Common myeloid progenitor, CD34-positive (primary cell): Measurements from ENCODE around the gene OXTR.

ENCODE experiments used
- CTCF ChIA-PET: fragments of 350-600 bp; sonication (Branson Sonifier 250); formaldehyde crosslinking; loops from one replicate; lab custom pipeline; 2021; ENCODE audit warnings: antibody characterized with exemption; lab: Charles Lee
- POLR2A ChIA-PET: fragments of 350-600 bp; sonication (Branson Sonifier 250); formaldehyde crosslinking; loops from one replicate; lab custom pipeline; 2021; ENCODE audit warnings: antibody characterized with exemption; lab: Charles Lee
- DNase-seq, 3 donors: peaks; one replicate each; pipeline versions ENCODE4 v3.0.0 to v3.0.0-alpha.2; 2013
- H3K27ac ChIP-seq, 2 experiments: 1 replicate in 1 of 2; 2 replicates in 1 of 2; pipeline ENCODE4 v1.7.0; 2013; ENCODE audit warnings: inconsistent platforms in 2 of 2, low read length in 2 of 2, mild to moderate bottlenecking in 2 of 2, low read depth in 1 of 2, moderate library complexity in 1 of 2; ENCODE audit not compliant: severe bottlenecking in 2 of 2, insufficient read depth in 1 of 2, poor library complexity in 1 of 2
- H3K27me3 ChIP-seq, 5 experiments: replicated peaks in 2 of 5; 1 replicate in 3 of 5; 2 replicates in 2 of 5; pipeline versions ENCODE4 v1.6.1 to v1.7.0; 2013; ENCODE audit warnings: low read length in 4 of 5, mild to moderate bottlenecking in 2 of 5, moderate library complexity in 2 of 5, inconsistent platforms in 1 of 5; ENCODE audit not compliant: insufficient read depth in 5 of 5, control insufficient read depth in 4 of 5
- H3K36me3 ChIP-seq, 4 experiments: 1 replicate in 2 of 4; 2 replicates in 2 of 4; pipeline versions ENCODE4 v1.6.1 to v1.7.0; 2013; ENCODE audit warnings: low read length in 3 of 4, control low read depth in 1 of 4, mild to moderate bottlenecking in 1 of 4; ENCODE audit not compliant: control insufficient read depth in 4 of 4, insufficient read depth in 4 of 4
- H3K4me1 ChIP-seq, 4 experiments: 1 replicate in 3 of 4; 2 replicates in 1 of 4; pipeline versions ENCODE4 v1.6.1 to v1.7.1; 2013; ENCODE audit warnings: low read length in 3 of 4, mild to moderate bottlenecking in 3 of 4, control low read depth in 1 of 4, inconsistent platforms in 1 of 4, moderate library complexity in 1 of 4; ENCODE audit not compliant: control insufficient read depth in 4 of 4, insufficient read depth in 4 of 4; ENCODE audit errors: control extremely low read depth in 1 of 4
- H3K4me3 ChIP-seq, 7 experiments: 1 replicate in 4 of 7; 2 replicates in 3 of 7; pipeline versions ENCODE4 v1.5.1 to v1.7.0; 2013; ENCODE audit warnings: mild to moderate bottlenecking in 7 of 7, low read length in 6 of 7, moderate library complexity in 6 of 7, inconsistent platforms in 2 of 7, low read depth in 2 of 7, control low read depth in 1 of 7; ENCODE audit not compliant: insufficient read depth in 4 of 7, control insufficient read depth in 1 of 7; ENCODE audit errors: extremely low read depth in 1 of 7
- H3K9me3 ChIP-seq, 5 experiments: 1 replicate in 4 of 5; 2 replicates in 1 of 5; pipeline versions ENCODE4 v1.6.1 to v1.7.1; 2013; ENCODE audit warnings: low read length in 4 of 5, mild to moderate bottlenecking in 2 of 5, inconsistent platforms in 1 of 5, low read depth in 1 of 5, moderate library complexity in 1 of 5; ENCODE audit not compliant: control insufficient read depth in 4 of 5, insufficient read depth in 2 of 5; ENCODE audit errors: control extremely low read depth in 1 of 5
- WGBS: methylation state at CpG from one replicate; pipeline ENCODE4 v1.1.5; 2013; ENCODE audit not compliant: insufficient coverage; 5-methylcytosine and 5-hydroxymethylcytosine counted together

The OXTR gene

DNA sequence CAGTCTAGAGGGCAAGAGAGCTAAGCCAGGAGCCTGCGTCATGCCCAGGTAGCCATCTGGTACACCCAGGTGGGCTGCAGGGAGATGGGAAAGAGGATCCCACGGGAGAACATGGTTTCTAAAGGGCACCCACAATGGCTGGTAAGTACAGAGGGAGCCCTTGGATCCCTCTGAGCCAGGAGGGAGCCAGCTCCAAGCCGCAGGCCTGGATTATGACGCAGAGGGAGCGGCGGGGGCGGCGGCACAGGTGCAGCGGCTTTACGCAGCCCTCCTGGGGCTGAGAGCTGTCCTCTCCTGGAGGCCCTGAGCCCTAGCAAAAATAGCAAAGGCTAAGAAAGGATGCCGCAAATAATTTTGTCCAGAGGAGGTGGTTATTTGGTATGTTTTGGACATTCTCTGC, 33.0 kb downstream of the OXTR start:
- DNase-seq, result no peak
- ChIA-PET POLR2A (no interaction called here), CTCF (no interaction called here)
- Histone ChIP-seq H3K9me3 (no peaks in the 10 kb centered on the region), H3K27me3 (peaks cover 0 to 13% (median 6%) of the 10 kb centered on the region in 5 experiments), H3K36me3 (no peaks in the 10 kb centered on the region), H3K27ac (no peak overlapping the region), H3K4me1 (no peaks in the 10 kb centered on the region), H3K4me3 (no peak overlapping the region)
- WGBS, result 98% methylated on average over 6 of the region's 11 CpGs

DNA sequence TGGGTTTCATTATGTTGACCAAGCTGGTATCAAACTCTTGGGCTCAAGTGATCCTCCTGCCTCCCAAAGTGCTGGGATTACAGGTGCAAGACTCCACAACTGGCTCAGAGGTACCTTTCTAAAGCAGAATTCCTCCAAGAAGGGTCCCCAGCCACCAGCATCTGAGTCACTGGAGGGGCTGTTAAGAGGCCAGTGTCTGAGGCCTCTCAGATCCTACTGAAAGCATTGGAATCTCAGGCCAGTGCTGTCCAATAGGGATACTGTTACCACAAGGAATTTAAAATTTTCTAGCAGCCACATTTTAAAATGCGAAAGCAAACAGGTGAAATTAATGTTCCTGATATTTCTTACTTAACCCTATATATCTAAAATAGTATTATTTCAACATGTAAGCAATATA, 34.5 kb downstream of the OXTR start:
- no CpG with 5 or more reads among the region's 1 CpG for WGBS
- Histone ChIP-seq H3K27me3 (peaks cover 0 to 2% (median 0%) of the 10 kb centered on the region in 5 experiments), H3K27ac (no peak overlapping the region), H3K4me3 (no peak overlapping the region), H3K9me3 (no peaks in the 10 kb centered on the region), H3K4me1 (no peaks in the 10 kb centered on the region), H3K36me3 (no peaks in the 10 kb centered on the region)
- no peak for DNase-seq
- ChIA-PET POLR2A (no interaction called here), CTCF (interaction anchor here (1.0 kb wide), 1 partner anchor 9 kb away, joined by 3 read pairs; no protein-coding TSS in a partner anchor)

DNA sequence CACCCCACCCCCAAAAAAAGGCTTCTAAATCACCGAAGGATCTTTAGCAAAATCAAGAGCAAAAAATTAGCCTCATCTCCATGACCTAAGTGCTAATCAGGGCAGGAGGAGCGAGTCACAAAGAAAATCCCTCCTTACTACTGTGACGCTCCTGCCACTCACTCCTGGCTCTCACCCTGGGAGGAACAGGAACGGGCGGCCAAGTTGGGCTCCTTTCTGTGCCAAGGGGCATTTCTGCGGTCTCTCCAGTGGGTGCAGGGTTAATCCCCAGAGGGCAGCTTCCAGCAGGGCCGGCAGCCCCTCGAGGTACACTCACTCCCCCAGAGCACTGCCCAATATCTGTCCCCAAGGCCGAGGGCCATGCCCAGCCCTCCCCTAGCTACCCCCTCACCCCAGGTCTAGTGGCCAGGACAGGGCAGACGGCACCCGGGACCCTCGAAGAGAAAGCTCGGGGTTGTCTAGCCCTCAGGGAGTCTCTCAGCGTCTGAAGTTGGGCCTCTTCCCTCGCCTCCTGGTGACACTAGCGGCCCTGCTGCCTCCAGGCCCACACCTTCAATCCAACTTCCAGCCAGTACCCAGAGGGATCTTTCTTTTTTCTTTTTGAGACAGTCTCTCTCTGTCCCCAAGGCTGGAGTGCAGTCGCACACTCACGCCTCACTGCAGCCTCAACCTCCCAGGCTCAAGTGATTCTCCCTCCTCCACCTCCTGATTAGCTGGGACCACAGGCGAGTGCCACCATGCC, 35.1 kb downstream of the OXTR start:
- H3K27me3 ChIP-seq, result peaks cover 0 to 2% (median 0%) of the 10 kb centered on the region in 5 experiments
- no peak overlapping the region for H3K27ac ChIP-seq
- H3K36me3 ChIP-seq, result no peaks in the 10 kb centered on the region
- H3K4me1 ChIP-seq, result no peaks in the 10 kb centered on the region
- CTCF ChIA-PET, result interaction anchor here (1.0 kb wide), 1 partner anchor 10 kb away, joined by 3 read pairs; no protein-coding TSS in a partner anchor
- no peak overlapping the region for H3K4me3 ChIP-seq
- no peaks in the 10 kb centered on the region for H3K9me3 ChIP-seq
- DNase-seq, result no peak
- WGBS, result 97% methylated on average over 19 of the region's 19 CpGs
- POLR2A ChIA-PET, result no interaction called here

DNA sequence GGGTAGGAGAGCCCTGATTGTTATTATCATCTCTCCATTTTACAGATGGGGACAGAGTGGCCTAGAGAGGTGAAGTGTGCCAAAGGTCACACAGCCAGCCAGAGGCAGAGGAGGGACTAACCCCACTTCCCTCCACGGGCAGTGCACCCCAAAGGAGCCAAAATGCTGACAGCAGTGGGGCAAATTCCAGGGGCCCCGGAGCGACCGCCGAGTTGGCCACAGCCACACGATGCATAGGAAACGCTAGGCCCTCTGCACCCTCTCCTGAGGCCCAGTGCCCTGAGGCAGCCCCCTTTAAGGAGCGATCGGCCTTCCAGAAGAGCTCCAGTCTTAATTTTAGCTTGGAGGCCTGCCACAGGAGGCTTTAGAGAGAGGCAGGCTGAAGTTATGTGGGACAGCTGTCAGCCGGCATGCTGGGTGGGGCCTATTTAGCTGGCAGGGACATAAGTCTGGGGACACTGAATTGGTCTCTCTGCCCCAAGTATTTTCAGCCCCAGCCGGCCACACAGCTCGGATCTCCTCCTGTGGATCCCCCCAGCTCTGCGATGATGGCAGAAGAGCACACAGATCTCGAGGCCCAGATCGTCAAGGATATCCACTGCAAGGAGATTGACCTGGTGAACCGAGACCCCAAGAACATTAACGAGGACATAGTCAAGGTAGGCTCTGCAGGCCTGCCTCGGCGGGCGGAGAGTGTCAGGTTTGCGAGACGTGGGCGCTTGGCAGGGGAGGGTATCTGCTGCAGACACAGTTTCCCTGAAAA, 35.9 kb downstream of the OXTR start, which contains the start of gene CAV3:
Gene CAV3, plus strand, starts transcription at position 471 of the 763 bp plus-strand sequence. Its CDS starts 75 bp downstream, at position 546.
- CTCF ChIA-PET, result interaction anchor here (1.0 kb wide), 1 partner anchor 11 kb away, joined by 3 read pairs; no protein-coding TSS in a partner anchor
- no peak within 1 kb of the TSS for H3K4me3 ChIP-seq
- POLR2A ChIA-PET, result no interaction called here
- WGBS, result 93% methylated on average over 22 of the region's 23 CpGs
- H3K36me3 ChIP-seq, result no peaks in the 10 kb centered on the region
- peaks cover 0 to 2% (median 0%) of the 10 kb centered on the region in 5 experiments for H3K27me3 ChIP-seq
- no peaks in the 10 kb centered on the region for H3K9me3 ChIP-seq
- no peaks in the 10 kb centered on the region for H3K4me1 ChIP-seq
- H3K27ac ChIP-seq, result no peak within 1 kb of the TSS
- DNase-seq, result no peak

DNA sequence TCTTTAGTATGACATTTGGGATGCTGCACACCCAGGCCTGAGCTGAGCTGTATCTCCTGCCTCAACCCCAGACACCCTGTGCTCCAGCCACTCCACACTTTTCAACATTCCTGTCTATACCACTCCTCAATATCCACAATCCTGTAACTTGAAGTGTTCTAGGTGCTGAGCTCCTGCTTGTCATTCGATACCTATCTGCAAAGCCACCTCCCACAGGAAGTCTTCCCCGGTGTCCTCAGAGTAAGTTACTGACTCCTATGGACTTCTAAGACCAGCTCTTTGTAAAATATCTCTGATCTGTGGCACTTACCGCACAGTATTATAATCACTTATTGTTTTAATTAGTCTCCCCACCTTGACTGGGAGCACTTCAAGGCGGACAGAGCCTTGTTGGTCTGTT, 37.0 kb downstream of the OXTR start:
- ChIA-PET CTCF (no interaction called here), POLR2A (no interaction called here)
- WGBS, result 75% methylated on average over 4 of the region's 4 CpGs
- no peak for DNase-seq
- H3K4me1 ChIP-seq, result no peaks in the 10 kb centered on the region
- no peaks in the 10 kb centered on the region for H3K36me3 ChIP-seq
- peaks cover 0 to 2% (median 0%) of the 10 kb centered on the region in 5 experiments for H3K27me3 ChIP-seq
- H3K9me3 ChIP-seq, result no peaks in the 10 kb centered on the region
- H3K27ac ChIP-seq, result no peak overlapping the region
- H3K4me3 ChIP-seq, result no peak overlapping the region

DNA sequence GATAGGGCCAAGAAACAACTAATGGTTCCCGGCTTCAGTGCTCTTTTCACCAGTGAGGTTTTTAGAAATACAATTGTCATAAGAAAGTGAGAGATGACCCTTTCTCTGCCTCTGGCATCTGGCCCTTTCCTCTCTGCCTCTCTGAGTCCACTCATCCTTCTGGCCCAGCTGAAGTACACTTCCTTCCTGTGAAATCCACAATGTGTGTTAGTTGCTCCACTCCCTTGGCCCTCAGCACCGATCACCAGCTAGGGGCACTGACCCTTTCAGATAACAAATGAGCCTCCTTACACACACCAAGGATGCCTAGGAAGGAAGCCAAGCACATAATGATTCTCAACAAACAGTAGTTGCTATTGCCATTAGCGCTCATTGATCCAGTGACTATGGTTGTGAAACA, 38.8 kb downstream of the OXTR start:
- no peak for DNase-seq
- no peak overlapping the region for H3K4me3 ChIP-seq
- no peaks in the 10 kb centered on the region for H3K27me3 ChIP-seq
- ChIA-PET POLR2A (no interaction called here), CTCF (no interaction called here)
- H3K36me3 ChIP-seq, result no peaks in the 10 kb centered on the region
- no peaks in the 10 kb centered on the region for H3K4me1 ChIP-seq
- H3K9me3 ChIP-seq, result peaks cover 0 to 7% (median 0%) of the 10 kb centered on the region in 5 experiments
- 64% methylated on average over 2 of the region's 3 CpGs for WGBS
- no peak overlapping the region for H3K27ac ChIP-seq

DNA sequence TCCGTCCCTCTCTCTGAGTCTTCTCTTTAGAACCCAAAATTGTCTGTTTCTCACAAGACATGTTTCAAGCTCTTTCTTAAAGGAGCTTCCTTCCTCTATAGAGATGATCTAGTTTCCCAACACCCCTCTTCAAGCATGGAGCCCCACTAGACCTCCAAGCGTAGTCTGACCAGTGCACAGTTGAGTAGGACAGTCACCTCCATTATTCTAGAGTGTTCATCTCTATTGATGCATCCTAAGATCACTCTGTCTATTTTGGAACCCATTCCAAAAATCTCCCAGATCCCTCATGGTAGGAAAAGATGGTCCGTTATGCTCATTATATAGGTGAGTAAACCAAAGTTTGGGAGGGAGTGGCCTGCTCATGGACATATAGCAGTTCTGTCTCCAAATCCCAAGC, 39.9 kb downstream of the OXTR start:
- POLR2A ChIA-PET, result no interaction called here

More for the DNA sequence above, 39.9 kb downstream of the OXTR start:
- Histone ChIP-seq H3K4me3 (no peak overlapping the region), H3K9me3 (peaks cover 0 to 7% (median 0%) of the 10 kb centered on the region in 5 experiments), H3K27ac (no peak overlapping the region), H3K27me3 (no peaks in the 10 kb centered on the region), H3K4me1 (no peaks in the 10 kb centered on the region), H3K36me3 (no peaks in the 10 kb centered on the region)
- 93% methylated on average over 2 of the region's 3 CpGs for WGBS
- CTCF ChIA-PET, result no interaction called here
- DNase-seq, result no peak
